ENCODE measurements around the gene UACA.

DNA sequence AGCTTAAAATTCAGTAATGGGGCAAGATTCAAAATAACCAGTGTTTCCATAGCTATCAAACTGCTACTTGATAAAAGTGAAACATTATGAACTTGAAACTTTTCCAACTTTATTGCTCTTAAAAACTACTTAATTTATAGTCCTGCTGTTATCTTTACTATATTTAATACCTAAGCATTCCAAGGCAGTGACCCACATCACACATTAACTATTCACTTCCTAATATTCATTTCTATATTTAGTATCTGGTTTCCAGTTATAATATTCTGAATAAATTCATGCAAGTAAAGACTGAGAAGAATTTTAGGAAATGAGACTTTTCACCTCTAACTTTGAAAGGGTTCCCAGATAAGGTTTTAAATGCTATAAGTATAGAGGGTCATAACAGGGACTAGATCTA, 64.9 kb downstream of the UACA start:
- TF ChIP-seq EZH2 (IDR thresholded peaks at IDR 0.05; ENCODE audit: borderline replicate concordance, low read depth, low read length, severe bottlenecking), result no peak
- TF ChIP-seq, protein P1, sequence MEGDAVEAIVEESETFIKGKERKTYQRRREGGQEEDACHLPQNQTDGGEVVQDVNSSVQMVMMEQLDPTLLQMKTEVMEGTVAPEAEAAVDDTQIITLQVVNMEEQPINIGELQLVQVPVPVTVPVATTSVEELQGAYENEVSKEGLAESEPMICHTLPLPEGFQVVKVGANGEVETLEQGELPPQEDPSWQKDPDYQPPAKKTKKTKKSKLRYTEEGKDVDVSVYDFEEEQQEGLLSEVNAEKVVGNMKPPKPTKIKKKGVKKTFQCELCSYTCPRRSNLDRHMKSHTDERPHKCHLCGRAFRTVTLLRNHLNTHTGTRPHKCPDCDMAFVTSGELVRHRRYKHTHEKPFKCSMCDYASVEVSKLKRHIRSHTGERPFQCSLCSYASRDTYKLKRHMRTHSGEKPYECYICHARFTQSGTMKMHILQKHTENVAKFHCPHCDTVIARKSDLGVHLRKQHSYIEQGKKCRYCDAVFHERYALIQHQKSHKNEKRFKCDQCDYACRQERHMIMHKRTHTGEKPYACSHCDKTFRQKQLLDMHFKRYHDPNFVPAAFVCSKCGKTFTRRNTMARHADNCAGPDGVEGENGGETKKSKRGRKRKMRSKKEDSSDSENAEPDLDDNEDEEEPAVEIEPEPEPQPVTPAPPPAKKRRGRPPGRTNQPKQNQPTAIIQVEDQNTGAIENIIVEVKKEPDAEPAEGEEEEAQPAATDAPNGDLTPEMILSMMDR (IDR thresholded peaks at IDR 0.05; ENCODE audit: extremely low read depth in 1 of 2, insufficient read depth in 1 of 2, low read depth in 1 of 2, low read length in 2 of 2), result no peak
- TF ChIP-seq JUN (IDR thresholded peaks at IDR 0.05; ENCODE audit: borderline replicate concordance, insufficient read depth, insufficient read length, low read depth), result peak; percentile 65
- TF ChIP-seq POLR2AphosphoS5 (IDR thresholded peaks at IDR 0.05; ENCODE audit: insufficient read depth, low read depth, low read length), result no peak
- TF ChIP-seq POLR2A (IDR thresholded peaks at IDR 0.05; ENCODE audit: low read depth, low read length), result no peak
- no peak for TF ChIP-seq GATA2 (IDR thresholded peaks at IDR 0.05; ENCODE audit: insufficient read depth, insufficient read length, low read depth, low read length)
